Activated naive CD4-positive, alpha-beta T cell (primary cell): ENCODE results near the gene RNU2-63P.
"Not testable (repeated sequence)": the region's sequence is repeated elsewhere in the genome, so short reads cannot be mapped to it uniquely, and the experiment has no call there.

Experiments used
- DNase-seq, 4 experiments: peaks; one replicate each; lab custom pipeline; 2025; lab: John Stamatoyannopoulos, UW

RNU2-63P gene

DNA sequence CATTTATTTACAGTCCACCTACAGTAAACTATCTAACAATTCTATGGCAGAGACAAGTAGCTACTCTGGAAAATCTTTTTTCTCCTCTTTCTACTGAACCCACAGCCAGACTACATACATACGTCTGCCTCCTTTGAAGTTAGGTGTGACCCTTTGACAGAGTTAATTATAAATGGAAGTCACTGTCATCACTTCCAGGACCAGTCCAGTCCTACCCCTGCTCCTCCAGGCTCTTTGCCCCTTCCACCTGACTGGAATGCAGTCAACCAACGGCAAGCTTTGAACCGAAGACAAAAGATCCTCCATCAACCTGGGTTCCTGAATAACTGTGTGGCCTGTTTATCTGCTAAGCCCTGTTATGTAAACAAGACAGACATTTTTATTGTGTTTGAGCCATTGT, 35.2 kb downstream of the RNU2-63P start:
- DNase-seq, result not testable (repeated sequence)

DNA sequence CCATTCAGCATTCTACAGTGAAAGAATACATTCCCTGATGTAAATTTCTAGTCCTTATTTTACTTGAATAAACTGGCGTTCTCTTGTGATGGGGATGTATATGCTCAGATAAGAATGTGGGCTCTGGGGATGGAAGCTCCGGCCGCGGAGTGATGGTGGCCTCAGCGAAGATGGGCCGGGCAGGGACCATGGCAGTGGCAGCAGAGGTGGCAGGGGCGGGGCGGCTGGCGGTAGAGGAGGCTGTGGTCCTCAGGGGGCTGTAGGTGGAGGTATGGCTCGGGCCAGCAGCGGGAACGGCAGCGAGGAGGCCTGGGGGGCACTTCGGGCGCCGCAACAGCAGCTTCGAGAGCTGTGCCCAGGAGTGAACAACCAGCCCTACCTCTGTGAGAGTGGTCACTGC, 44.0 kb downstream of the RNU2-63P start:
- not testable (repeated sequence) for DNase-seq
